ENCODE results near the gene PTPRJ.
A peak's percentile ranks its signal among the peaks of the same experiment; 100 is the strongest.

The PTPRJ gene

GRCh38 chr11:48043111-48043990 lies 63.0 kb downstream of the PTPRJ start:
- no peak for DNase-seq

GRCh38 chr11:48043991-48044512 lies 63.7 kb downstream of the PTPRJ start:
- no peak for DNase-seq

- no peak for DNase-seq
Measured at GRCh38 chr11:48044577-48044976, 64.2 kb downstream of the PTPRJ start.

GRCh38 chr11:48045536-48045935 lies 65.2 kb downstream of the PTPRJ start:
- no peak for DNase-seq

- DNase-seq: no peak
Measured at GRCh38 chr11:48047616-48048015, 67.3 kb downstream of the PTPRJ start.

- no peak for DNase-seq
Measured at GRCh38 chr11:48049036-48049435, 68.7 kb downstream of the PTPRJ start.

- no peak for DNase-seq
Measured at GRCh38 chr11:48050304-48050703, 69.9 kb downstream of the PTPRJ start.

- DNase-seq: no peak
Measured at GRCh38 chr11:48051217-48051830, 71.0 kb downstream of the PTPRJ start.

- DNase-seq: peak; percentile 61
Measured at GRCh38 chr11:48052183-48053044, 72.1 kb downstream of the PTPRJ start.

- no peak for DNase-seq
Measured at GRCh38 chr11:48054994-48055291, 74.6 kb downstream of the PTPRJ start.

- peak; percentile 55 for DNase-seq
Measured at GRCh38 chr11:48055292-48056132, 75.2 kb downstream of the PTPRJ start.

- no peak for DNase-seq
Measured at GRCh38 chr11:48056325-48057183, 76.2 kb downstream of the PTPRJ start.

- no peak for DNase-seq
Measured at GRCh38 chr11:48058064-48058463, 77.7 kb downstream of the PTPRJ start.

GRCh38 chr11:48058788-48059187 lies 78.4 kb downstream of the PTPRJ start:
- DNase-seq: no peak

- DNase-seq: no peak
Measured at GRCh38 chr11:48062649-48063048, 82.3 kb downstream of the PTPRJ start.

GRCh38 chr11:48063424-48063978 lies 83.1 kb downstream of the PTPRJ start:
- DNase-seq: peak; percentile 86

GRCh38 chr11:48064306-48064705 lies 83.9 kb downstream of the PTPRJ start:
- no peak for DNase-seq

GRCh38 chr11:48066881-48067800 lies 86.8 kb downstream of the PTPRJ start:
- DNase-seq: peak; percentile 66

- no peak for DNase-seq
Measured at GRCh38 chr11:48073031-48073861, 92.9 kb downstream of the PTPRJ start.

All from eye (tissue), 1 donor.